ENCODE measurements around the gene PGPEP1. TPM values are rescaled to one million over a fixed set of nuclear protein-coding genes. Genes with fewer than 3 reads are reported as not detected.
"Not testable (repeated sequence)": the region's sequence is repeated elsewhere in the genome, so short reads cannot be mapped to it uniquely, and the experiment has no call there.

Gene PGPEP1
- total RNA-seq, 1 donor from 2014 or later, result 36.1 TPM

DNA sequence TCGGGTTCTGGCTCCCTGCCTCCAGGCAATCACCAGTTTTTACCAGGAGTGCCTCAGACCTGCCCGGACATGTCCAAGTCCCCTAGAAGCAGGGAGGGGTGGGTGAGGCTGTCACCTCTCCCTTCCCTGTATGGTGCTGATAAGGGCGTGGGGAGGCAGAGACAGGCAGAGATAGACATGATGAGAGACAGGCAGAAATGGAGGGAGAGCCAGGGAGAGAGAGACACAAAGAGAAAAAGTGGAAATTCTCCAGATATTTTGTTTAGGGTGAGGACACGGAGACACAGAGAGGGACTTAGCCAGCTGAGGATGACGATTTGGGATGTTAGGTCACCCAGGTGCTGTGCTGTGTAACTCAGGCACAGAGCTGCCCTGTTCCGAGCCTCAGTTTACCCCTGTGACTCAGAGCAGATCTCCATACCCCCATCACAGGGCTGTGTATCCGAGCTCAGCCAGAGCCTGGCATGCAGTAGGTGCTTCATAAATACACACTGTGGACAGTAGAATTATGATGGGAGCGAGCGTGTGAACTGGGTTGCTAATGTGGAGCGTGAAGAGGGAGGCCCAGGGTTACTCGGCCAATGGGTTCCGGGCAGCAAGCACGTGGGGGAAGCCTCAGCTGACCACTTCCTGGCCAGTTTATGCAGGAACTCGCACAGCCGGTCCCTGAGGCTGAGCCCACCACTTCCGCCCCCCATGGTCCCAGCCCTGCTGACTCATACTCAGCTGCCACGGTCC is 33.7 kb downstream of the PGPEP1 start:
- TF ChIP-seq, protein P1, sequence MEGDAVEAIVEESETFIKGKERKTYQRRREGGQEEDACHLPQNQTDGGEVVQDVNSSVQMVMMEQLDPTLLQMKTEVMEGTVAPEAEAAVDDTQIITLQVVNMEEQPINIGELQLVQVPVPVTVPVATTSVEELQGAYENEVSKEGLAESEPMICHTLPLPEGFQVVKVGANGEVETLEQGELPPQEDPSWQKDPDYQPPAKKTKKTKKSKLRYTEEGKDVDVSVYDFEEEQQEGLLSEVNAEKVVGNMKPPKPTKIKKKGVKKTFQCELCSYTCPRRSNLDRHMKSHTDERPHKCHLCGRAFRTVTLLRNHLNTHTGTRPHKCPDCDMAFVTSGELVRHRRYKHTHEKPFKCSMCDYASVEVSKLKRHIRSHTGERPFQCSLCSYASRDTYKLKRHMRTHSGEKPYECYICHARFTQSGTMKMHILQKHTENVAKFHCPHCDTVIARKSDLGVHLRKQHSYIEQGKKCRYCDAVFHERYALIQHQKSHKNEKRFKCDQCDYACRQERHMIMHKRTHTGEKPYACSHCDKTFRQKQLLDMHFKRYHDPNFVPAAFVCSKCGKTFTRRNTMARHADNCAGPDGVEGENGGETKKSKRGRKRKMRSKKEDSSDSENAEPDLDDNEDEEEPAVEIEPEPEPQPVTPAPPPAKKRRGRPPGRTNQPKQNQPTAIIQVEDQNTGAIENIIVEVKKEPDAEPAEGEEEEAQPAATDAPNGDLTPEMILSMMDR (IDR thresholded peaks at IDR 0.05), result no peak
- no peaks in the 10 kb centered on the region for H3K36me3 Mint-ChIP-seq (ENCODE audit: unreplicated experiment)
- no peaks in the 10 kb centered on the region for H3K9me3 Mint-ChIP-seq (ENCODE audit: unreplicated experiment)
- H3K27me3 Mint-ChIP-seq (ENCODE audit: unreplicated experiment), result no peaks in the 10 kb centered on the region
- peak; percentile 95 for DNase-seq (ENCODE audit: extremely low spot score, unreplicated experiment)
- peak overlapping the region; percentile 98 for H3K27ac Mint-ChIP-seq (ENCODE audit: unreplicated experiment)
- peaks cover 46% of the 10 kb centered on the region for H3K4me1 Mint-ChIP-seq (ENCODE audit: unreplicated experiment)
- H3K4me3 Mint-ChIP-seq (ENCODE audit: unreplicated experiment), result no peak overlapping the region

DNA sequence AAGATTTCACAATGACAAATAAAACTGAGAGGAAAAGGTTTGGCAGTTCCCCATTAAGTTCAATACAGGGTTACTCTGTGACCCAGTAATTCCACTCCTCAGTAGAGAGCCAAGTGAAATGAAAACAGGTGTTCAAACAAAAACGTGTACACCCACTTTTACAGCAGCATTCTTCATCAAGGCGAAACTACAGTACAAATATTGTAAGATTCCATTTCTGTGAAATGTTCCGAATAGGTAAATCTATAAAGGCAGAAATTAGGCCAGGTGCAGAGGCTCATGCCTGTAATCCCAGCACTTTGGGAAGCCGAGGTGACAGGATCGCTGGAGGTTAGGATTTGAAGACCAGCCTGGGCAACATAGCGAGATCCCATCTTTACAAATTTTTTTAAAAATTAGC is 36.6 kb downstream of the PGPEP1 start:
- H3K27me3 Mint-ChIP-seq (ENCODE audit: unreplicated experiment), result no peaks in the 10 kb centered on the region
- H3K4me1 Mint-ChIP-seq (ENCODE audit: unreplicated experiment), result peaks cover 49% of the 10 kb centered on the region
- H3K27ac Mint-ChIP-seq (ENCODE audit: unreplicated experiment), result peak overlapping the region; percentile 87
- DNase-seq (ENCODE audit: extremely low spot score, unreplicated experiment), result no peak
- H3K9me3 Mint-ChIP-seq (ENCODE audit: unreplicated experiment), result no peaks in the 10 kb centered on the region
- H3K4me3 Mint-ChIP-seq (ENCODE audit: unreplicated experiment), result no peak overlapping the region
- TF ChIP-seq, protein P1 (IDR thresholded peaks at IDR 0.05), result no peak
- H3K36me3 Mint-ChIP-seq (ENCODE audit: unreplicated experiment), result no peaks in the 10 kb centered on the region

DNA sequence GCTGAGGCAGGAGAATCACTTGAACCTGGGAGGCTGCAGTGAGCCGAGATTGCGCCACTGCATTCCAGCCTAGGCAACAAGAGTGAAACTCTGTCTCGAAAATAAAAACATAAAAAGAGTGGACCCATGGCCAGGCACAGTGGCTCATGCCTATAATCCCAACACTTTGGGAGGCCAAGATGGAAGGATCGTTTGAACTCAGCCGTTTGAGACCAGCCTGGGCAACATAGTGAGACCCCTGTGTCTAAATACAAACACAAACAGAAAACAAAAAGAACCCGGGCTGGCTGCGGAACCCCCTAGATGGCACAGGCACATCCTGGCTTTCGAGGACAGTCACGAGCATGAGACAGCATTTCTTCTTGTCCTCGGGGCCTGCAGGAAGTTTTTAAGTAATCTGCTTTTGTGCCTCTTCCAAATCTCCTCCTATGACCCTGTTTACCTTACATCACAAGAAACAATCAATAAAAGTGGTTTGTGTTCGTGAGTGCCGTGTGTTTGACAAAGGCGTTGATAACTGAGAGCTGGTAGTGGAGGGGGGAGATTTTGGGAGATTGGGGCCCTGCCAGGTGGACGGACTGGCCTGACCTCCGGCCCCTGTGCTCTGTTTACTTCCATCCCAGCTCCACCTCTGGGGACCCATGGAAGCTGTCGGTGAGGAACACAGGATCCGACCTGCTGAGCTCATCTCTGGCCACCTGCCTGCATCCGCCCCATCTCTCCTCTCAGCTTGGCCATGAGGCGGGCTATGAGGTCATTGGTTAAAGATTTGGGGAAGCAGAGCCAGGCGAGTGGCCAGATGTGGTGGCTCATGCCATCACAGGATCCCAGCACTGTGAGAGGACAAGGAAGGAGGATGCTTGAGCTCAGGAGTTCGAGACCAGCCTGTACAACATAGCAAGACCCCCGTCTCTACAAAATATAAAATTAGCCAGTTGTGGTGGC is 39.7 kb downstream of the PGPEP1 start:
- Mint-ChIP-seq H3K9me3 (ENCODE audit: unreplicated experiment) (no peaks in the 10 kb centered on the region), H3K27me3 (ENCODE audit: unreplicated experiment) (no peaks in the 10 kb centered on the region), H3K4me1 (ENCODE audit: unreplicated experiment) (peaks cover 45% of the 10 kb centered on the region), H3K27ac (ENCODE audit: unreplicated experiment) (peak overlapping the region; percentile 10), H3K4me3 (ENCODE audit: unreplicated experiment) (no peak overlapping the region), H3K36me3 (ENCODE audit: unreplicated experiment) (no peaks in the 10 kb centered on the region)
- DNase-seq (ENCODE audit: extremely low spot score, unreplicated experiment), result no peak
- TF ChIP-seq, protein P1 (IDR thresholded peaks at IDR 0.05), result no peak

DNA sequence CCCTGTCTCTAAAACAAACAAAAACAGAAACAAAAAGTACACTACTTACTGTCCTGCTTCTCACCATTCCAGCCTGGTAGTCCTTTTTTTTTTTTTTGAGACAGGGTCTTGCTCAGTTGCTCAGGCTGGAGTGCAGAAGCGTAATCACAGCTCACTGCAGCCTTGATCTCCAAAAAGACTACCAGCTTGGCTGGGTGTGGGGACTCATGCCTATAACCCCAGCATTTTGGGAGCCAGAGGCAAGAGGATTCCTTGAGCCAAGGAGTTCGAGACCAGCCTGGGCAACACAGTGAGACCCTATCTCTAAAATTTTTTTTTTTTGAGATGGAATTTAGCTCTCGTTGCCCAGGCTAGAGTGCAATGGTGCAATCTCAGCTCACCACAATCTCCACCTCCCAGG is 40.4 kb downstream of the PGPEP1 start:
- TF ChIP-seq, protein P1 (IDR thresholded peaks at IDR 0.05), result no peak

DNA sequence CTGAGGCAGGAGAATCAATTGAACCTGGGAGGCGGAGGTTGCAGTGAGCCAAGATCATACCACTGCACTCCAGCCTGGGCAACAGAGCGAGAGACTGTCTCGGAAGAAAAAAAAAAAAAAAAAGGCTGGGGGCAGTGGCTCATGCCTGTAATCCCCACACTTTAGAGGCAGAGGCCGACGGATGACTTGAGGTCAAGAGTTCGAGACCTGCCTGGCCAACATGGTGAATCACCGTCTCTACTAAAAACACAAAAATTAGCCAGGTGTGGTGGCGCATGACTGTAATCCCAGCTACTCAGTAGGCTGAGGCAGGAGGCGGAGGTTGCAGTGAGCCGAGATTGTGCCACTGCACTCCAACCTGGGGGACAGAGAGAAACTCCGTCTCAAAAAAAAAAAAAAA is 43.2 kb downstream of the PGPEP1 start:
- H3K36me3 Mint-ChIP-seq (ENCODE audit: unreplicated experiment); H3K9me3 Mint-ChIP-seq (ENCODE audit: unreplicated experiment); H3K4me3 Mint-ChIP-seq (ENCODE audit: unreplicated experiment); H3K27me3 Mint-ChIP-seq (ENCODE audit: unreplicated experiment); DNase-seq (ENCODE audit: extremely low spot score, unreplicated experiment); H3K27ac Mint-ChIP-seq (ENCODE audit: unreplicated experiment): not testable (repeated sequence)
- peaks cover 59% of the 10 kb centered on the region for H3K4me1 Mint-ChIP-seq (ENCODE audit: unreplicated experiment)

More for the DNA sequence above, 40.4 kb downstream of the PGPEP1 start:
- Mint-ChIP-seq H3K4me1 (ENCODE audit: unreplicated experiment) (peaks cover 51% of the 10 kb centered on the region), H3K36me3 (ENCODE audit: unreplicated experiment) (no peaks in the 10 kb centered on the region), H3K4me3 (ENCODE audit: unreplicated experiment) (no peak overlapping the region), H3K9me3 (ENCODE audit: unreplicated experiment) (no peaks in the 10 kb centered on the region), H3K27me3 (ENCODE audit: unreplicated experiment) (no peaks in the 10 kb centered on the region), H3K27ac (ENCODE audit: unreplicated experiment) (no peak overlapping the region)
- no peak for DNase-seq (ENCODE audit: extremely low spot score, unreplicated experiment)
